DOHH2 (cell line): ENCODE measurements around the gene OR10C1.

Experiments
- H3F3A ChIP-seq: fragments of 200-600 bp; sonication (generic), shearing (Covaris generic); 2 replicates; pipeline ENCODE4 v1.6.0; 2016; ENCODE audit warnings: antibody characterized with exemption, mild to moderate bottlenecking; ENCODE audit not compliant: control insufficient read depth, insufficient read depth
- H3K27ac ChIP-seq: fragments of 200-600 bp; sonication (generic); 2 replicates; pipeline ENCODE4 v1.5.1; 2014; ENCODE audit warnings: low read depth, mild to moderate bottlenecking, low read length, moderate library complexity
- H3K27me3 ChIP-seq: fragments of 200-600 bp; sonication (generic); 2 replicates; pipeline ENCODE4 v1.6.1; 2014; ENCODE audit warnings: mild to moderate bottlenecking, low read length, mixed read lengths; ENCODE audit not compliant: control insufficient read depth
- H3K36me3 ChIP-seq: fragments of 200-600 bp; sonication (generic); 2 replicates; pipeline ENCODE4 v1.6.1; 2014; ENCODE audit warnings: mild to moderate bottlenecking, low read length, moderate library complexity, mixed read lengths; ENCODE audit not compliant: control insufficient read depth
- H3K4me1 ChIP-seq: fragments of 200-600 bp; sonication (generic); 2 replicates; pipeline ENCODE4 v1.6.1; 2014; ENCODE audit warnings: mild to moderate bottlenecking, low read length, mixed read lengths; ENCODE audit not compliant: control insufficient read depth
- H3K4me2 ChIP-seq: fragments of 200-600 bp; sonication (generic); 2 replicates; pipeline ENCODE4 v1.6.0; 2014; ENCODE audit warnings: mild to moderate bottlenecking, low read length, moderate library complexity
- H3K4me3 ChIP-seq: fragments of 200-600 bp; sonication (generic); 2 replicates; pipeline ENCODE4 v1.5.1; 2014; ENCODE audit warnings: mild to moderate bottlenecking, low read length, mixed read lengths
- H3K79me2 ChIP-seq: fragments of 200-600 bp; sonication (generic); 2 replicates; pipeline ENCODE4 v1.6.1; 2014; ENCODE audit warnings: mild to moderate bottlenecking, low read length, mixed read lengths; ENCODE audit not compliant: control insufficient read depth
- H3K9me2 ChIP-seq: fragments of 200-600 bp; sonication (generic); replicated peaks from 2 replicates; pipeline ENCODE4 v1.6.1; 2014; ENCODE audit warnings: mild to moderate bottlenecking, low read length, mixed read lengths; ENCODE audit not compliant: control insufficient read depth
- H3K9me3 ChIP-seq: fragments of 200-600 bp; sonication (generic); 2 replicates; pipeline ENCODE4 v1.6.1; 2014; ENCODE audit warnings: antibody characterized with exemption, low read length, mixed read lengths; ENCODE audit not compliant: control insufficient read depth, insufficient read depth
- H4K20me1 ChIP-seq: fragments of 200-600 bp; sonication (generic); 2 replicates; pipeline ENCODE4 v1.6.0; 2014; ENCODE audit warnings: low read depth, mild to moderate bottlenecking, antibody characterized with exemption, low read length, moderate library complexity; ENCODE audit not compliant: control insufficient read depth, insufficient read depth
- EZH2phosphoT487 ChIP-seq: fragments of 200-600 bp; sonication (generic); IDR thresholded peaks from 2 replicates; pipeline ENCODE4 v1.6.1; 2017; ENCODE audit warnings: borderline replicate concordance, mild to moderate bottlenecking, antibody characterized with exemption, low read length, moderate library complexity, mixed read lengths
- TF ChIP-seq, protein P1 (sequence below): fragments of 200-600 bp; sonication (generic); IDR thresholded peaks from one replicate; pipeline ENCODE4 v1.5.1; 2014; ENCODE audit warnings: antibody characterized with exemption, mild to moderate bottlenecking, low read depth, low read length; ENCODE audit not compliant: poor library complexity, severe bottlenecking

The OR10C1 gene

DNA sequence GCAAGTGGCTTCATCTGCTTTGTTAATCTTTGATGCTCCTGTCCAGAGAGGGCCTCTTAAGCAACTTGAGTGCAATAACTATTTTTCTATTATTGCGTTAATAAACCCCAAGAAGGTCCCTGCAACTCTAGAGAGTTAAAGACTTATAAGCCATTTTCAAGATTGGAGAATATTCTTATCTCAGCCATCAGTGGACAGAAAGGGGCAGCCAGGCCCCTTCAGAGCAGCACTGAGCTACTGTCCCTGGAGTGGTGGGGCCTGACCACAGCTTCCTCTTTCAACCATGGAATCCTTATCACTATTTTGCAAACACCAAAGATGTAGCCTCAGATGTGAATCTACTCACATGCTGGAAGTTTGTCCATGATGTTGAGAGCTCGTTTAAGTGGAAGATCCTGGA lies 51.4 kb downstream of the OR10C1 start:
- Histone ChIP-seq H3K4me3 (no peak overlapping the region), H3K27me3 (no peaks in the 10 kb centered on the region), H3K4me2 (no peak overlapping the region)

More for the DNA sequence above, 51.4 kb downstream of the OR10C1 start:
- Histone ChIP-seq H3K79me2 (no peaks in the 10 kb centered on the region), H3K4me1 (no peaks in the 10 kb centered on the region), H3K9me3 (no peaks in the 10 kb centered on the region), H3K36me3 (no peaks in the 10 kb centered on the region), H3K9me2 (no peaks in the 10 kb centered on the region), H3K27ac (no peak overlapping the region), H4K20me1 (no peaks in the 10 kb centered on the region), H3F3A (no peaks in the 10 kb centered on the region)
- TF ChIP-seq, protein P1, sequence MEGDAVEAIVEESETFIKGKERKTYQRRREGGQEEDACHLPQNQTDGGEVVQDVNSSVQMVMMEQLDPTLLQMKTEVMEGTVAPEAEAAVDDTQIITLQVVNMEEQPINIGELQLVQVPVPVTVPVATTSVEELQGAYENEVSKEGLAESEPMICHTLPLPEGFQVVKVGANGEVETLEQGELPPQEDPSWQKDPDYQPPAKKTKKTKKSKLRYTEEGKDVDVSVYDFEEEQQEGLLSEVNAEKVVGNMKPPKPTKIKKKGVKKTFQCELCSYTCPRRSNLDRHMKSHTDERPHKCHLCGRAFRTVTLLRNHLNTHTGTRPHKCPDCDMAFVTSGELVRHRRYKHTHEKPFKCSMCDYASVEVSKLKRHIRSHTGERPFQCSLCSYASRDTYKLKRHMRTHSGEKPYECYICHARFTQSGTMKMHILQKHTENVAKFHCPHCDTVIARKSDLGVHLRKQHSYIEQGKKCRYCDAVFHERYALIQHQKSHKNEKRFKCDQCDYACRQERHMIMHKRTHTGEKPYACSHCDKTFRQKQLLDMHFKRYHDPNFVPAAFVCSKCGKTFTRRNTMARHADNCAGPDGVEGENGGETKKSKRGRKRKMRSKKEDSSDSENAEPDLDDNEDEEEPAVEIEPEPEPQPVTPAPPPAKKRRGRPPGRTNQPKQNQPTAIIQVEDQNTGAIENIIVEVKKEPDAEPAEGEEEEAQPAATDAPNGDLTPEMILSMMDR, result no peak
- no peak for TF ChIP-seq EZH2phosphoT487
